ENCODE data around the gene SPARCL1.
"Not testable (repeated sequence)": the region's sequence is repeated elsewhere in the genome, so short reads cannot be mapped to it uniquely, and the experiment has no call there.

The SPARCL1 gene

DNA sequence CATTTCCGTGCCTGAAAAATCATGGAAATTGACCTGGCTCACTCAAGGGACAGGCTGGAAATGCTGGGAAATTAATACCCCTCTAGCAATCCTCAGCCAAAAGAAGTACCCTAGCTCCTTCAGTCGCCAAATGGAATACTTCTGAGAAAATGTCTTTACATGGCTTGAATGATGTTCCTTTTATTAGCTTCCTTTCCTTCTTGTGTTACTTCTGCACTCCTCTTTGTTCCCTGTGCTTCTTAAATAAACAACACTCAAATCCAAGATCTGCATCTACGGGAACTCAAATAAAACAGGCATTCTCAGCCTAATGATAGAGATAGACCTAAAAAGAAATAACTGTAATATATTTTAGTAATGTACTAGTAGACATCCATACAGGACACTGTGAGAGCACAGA, 36.1 kb downstream of the SPARCL1 start:
- TF ChIP-seq, protein P1, sequence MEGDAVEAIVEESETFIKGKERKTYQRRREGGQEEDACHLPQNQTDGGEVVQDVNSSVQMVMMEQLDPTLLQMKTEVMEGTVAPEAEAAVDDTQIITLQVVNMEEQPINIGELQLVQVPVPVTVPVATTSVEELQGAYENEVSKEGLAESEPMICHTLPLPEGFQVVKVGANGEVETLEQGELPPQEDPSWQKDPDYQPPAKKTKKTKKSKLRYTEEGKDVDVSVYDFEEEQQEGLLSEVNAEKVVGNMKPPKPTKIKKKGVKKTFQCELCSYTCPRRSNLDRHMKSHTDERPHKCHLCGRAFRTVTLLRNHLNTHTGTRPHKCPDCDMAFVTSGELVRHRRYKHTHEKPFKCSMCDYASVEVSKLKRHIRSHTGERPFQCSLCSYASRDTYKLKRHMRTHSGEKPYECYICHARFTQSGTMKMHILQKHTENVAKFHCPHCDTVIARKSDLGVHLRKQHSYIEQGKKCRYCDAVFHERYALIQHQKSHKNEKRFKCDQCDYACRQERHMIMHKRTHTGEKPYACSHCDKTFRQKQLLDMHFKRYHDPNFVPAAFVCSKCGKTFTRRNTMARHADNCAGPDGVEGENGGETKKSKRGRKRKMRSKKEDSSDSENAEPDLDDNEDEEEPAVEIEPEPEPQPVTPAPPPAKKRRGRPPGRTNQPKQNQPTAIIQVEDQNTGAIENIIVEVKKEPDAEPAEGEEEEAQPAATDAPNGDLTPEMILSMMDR (IDR thresholded peaks at IDR 0.05; ENCODE audit: low read depth, low read length) = no peak
- DNase-seq = no peak
- Histone ChIP-seq H3K4me3 (ENCODE audit: low read depth, low read length) (no peak overlapping the region), H3K36me3 (no peaks in the 10 kb centered on the region), H3K27me3 (no peaks in the 10 kb centered on the region), H3K4me1 (peaks cover under 1% of the 10 kb centered on the region; the same call in 1 of the 2 replicates), H3K9me3 (no peaks in the 10 kb centered on the region)

DNA sequence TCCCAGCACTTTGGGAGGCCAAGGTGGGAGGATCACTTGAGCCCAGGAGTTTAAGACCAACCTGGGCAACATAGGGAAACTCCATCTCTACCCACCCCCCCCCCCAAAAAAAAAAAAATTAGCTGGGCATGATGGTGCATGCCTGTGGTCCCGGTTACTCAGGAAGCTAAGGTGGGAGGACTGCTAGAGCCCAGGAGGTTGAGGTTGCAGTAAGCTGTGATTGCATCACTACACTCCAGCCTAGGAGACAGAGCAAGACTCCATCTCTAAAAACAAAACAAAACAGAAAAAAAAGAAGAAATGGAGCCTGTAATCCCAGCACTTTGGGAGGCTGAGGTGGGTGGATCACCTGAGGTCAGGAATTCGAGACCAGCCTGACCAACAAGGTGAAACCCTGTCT, 37.3 kb downstream of the SPARCL1 start:
- not testable (repeated sequence) for H3K4me1 ChIP-seq; DNase-seq; H3K4me3 ChIP-seq (ENCODE audit: low read depth, low read length); H3K27me3 ChIP-seq; H3K9me3 ChIP-seq; H3K36me3 ChIP-seq

DNA sequence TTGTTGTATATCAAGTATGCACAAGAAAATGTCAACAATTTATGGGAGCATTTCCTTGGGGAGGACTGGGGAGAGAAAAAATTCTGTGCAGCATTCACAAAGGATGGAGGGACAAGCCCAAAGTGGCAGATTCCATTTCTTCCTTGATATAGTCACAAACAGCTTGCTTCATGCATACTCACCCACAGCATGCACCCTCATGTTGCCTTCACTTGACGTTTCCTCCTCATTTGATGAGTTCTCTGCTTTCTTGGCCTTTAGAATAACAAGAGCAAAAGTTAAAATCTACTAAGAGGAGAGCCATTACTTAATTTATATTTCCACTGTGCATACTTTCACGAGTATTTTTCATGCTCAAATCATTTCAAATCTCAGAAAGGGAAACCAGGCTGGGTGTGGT, 37.7 kb downstream of the SPARCL1 start:
- no peak overlapping the region for H3K4me3 ChIP-seq (ENCODE audit: low read depth, low read length)
- no peaks in the 10 kb centered on the region for H3K9me3 ChIP-seq
- H3K36me3 ChIP-seq = no peaks in the 10 kb centered on the region
- H3K27me3 ChIP-seq = no peaks in the 10 kb centered on the region
- TF ChIP-seq, protein P1 (IDR thresholded peaks at IDR 0.05; ENCODE audit: low read depth, low read length) = no peak
- DNase-seq = no peak
- H3K4me1 ChIP-seq = no peaks in the 10 kb centered on the region

DNA sequence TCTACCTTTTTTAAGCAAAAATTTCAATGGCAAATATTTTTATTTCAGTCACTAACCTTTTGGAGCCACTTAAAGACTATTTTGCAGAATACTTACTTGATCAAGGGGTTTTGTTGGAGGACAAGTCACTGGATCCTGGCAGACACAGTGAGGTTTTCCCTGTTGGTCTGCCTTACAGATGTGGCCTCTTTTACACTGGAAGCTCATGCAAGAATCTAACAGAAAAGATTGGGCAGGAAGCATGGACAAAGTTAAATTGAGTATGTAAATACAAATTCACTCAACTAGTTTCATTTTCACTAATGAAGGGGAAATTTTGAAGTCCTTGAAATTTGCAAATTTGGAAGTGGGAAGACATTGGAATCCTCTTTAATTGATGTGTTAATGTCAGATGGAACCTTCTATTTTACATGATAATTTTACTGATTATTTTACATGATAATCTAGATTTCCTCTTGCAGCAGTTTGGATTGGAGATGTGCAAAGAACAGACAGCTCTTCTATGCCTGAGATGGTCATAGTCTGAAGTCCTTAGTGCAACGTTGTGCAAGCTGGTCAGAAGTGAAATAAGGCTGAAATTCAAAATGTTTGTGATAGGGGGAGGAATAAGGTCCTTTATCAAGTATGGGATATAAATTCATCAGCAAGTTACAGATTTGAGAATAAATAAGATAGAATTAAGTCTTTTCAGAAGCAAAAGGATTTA, 38.4 kb downstream of the SPARCL1 start:
- TF ChIP-seq, protein P1 (IDR thresholded peaks at IDR 0.05; ENCODE audit: low read depth, low read length) = no peak
- Histone ChIP-seq H3K36me3 (no peaks in the 10 kb centered on the region), H3K9me3 (no peaks in the 10 kb centered on the region), H3K4me1 (no peaks in the 10 kb centered on the region), H3K4me3 (ENCODE audit: low read depth, low read length) (no peak overlapping the region), H3K27me3 (no peaks in the 10 kb centered on the region)
- DNase-seq = no peak

DNA sequence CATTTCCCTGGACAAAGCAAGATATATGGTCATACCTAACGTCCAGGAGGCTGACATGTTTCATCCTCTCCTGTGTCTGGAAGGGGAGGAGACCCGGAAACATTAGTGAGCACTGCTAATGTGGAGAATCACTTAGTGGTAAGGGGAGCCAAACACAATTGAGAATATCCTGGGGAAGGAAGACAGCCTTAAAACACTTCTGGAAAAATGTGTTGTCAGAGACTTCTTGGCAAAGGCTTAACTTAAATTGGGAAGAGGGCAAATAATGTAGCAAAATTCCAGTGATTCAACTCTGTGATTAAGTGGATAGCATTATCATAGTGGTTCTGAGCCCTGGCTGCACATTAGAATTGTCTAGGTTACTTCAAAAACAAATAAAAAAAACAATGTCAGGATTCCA, 39.5 kb downstream of the SPARCL1 start:
- Histone ChIP-seq H3K9me3 (no peaks in the 10 kb centered on the region), H3K4me1 (no peaks in the 10 kb centered on the region), H3K27me3 (no peaks in the 10 kb centered on the region), H3K4me3 (ENCODE audit: low read depth, low read length) (no peak overlapping the region), H3K36me3 (no peaks in the 10 kb centered on the region)
- TF ChIP-seq, protein P1 (IDR thresholded peaks at IDR 0.05; ENCODE audit: low read depth, low read length) = no peak
- DNase-seq = no peak

DNA sequence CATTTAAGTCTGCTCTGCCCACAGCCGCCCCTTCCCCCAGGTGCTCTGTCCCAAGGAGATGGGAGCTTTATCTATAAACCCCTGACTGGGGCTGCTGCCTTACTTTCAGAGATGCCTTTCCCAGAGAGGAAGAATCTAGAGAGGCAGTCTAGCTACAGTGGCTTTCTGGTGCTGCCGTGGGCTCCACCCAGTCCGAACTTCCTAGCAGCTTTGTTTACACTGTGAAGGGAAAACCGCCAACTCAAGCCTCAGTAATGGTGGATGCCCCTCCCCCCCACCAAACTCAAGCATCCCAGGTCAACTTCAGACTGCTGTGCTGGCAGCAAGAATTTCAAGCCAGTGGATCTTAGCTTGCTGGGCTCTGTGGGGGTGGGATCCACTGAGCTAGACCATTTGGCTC, 40.5 kb downstream of the SPARCL1 start:
- DNase-seq; H3K27me3 ChIP-seq; H3K4me3 ChIP-seq (ENCODE audit: low read depth, low read length); H3K9me3 ChIP-seq; H3K36me3 ChIP-seq; H3K4me1 ChIP-seq: not testable (repeated sequence)

DNA sequence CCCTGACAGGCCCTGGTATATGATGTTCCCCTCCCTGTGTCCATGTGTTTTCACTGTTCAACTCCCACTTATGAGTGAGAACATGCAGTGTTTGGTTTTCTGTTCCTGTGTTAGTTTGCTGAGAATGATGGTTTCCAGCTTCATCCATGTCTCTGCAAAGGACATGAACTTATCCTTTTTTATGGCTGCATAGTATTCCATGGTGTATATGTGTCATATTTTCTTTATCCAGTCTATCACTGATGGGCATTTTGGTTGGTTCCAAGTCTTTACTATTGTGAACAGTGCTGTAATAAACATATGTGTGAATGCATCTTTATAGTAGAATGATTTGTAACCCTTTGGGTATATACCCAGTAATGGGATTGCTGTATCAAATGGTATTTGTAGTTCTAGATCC, 45.9 kb downstream of the SPARCL1 start:
- H3K4me1 ChIP-seq; H3K27me3 ChIP-seq; H3K36me3 ChIP-seq; H3K9me3 ChIP-seq; DNase-seq; H3K4me3 ChIP-seq (ENCODE audit: low read depth, low read length): not testable (repeated sequence)

DNA sequence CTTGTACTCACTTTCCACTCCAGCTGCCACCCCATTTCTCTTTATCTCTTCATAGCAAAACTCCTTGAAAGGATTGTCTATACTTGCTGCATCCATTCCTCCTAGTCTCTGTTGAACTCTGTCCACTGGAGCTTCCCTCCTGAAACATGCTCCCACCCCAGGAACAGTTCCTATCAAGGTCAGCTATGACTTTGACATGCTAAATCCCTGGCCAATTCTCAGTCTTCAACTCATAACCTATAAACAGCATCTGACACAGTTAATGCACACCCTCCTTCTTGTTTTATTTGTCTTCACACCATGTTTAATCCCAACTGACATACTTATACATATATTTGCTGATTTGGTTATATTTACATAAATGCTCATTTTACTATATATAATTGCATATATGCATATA, 47.8 kb downstream of the SPARCL1 start:
- Histone ChIP-seq H3K9me3 (no peaks in the 10 kb centered on the region), H3K4me3 (ENCODE audit: low read depth, low read length) (no peak overlapping the region), H3K36me3 (no peaks in the 10 kb centered on the region), H3K27me3 (no peaks in the 10 kb centered on the region), H3K4me1 (no peaks in the 10 kb centered on the region)
- TF ChIP-seq, protein P1 (IDR thresholded peaks at IDR 0.05; ENCODE audit: low read depth, low read length) = no peak
- DNase-seq = no peak
